RWPE1 (cell line): ENCODE results near the gene KLHL36.

ENCODE experiments used
- CTCF ChIA-PET: fragments of 350-600 bp; sonication (Branson Sonifier 250); formaldehyde crosslinking; extraction: SDS; loops from one replicate; lab custom pipeline; 2021; lab: Yijun Ruan, JAX
- POLR2A ChIA-PET: fragments of 400-600 bp; formaldehyde crosslinking; extraction: SDS; loops from one replicate; lab custom pipeline; 2020; ENCODE audit warnings: antibody characterized with exemption; ENCODE audit not compliant: low non-redundant PET; lab: Yijun Ruan, JAX
- DNase-seq: peaks from one replicate; pipeline ENCODE4 v3.0.0; 2012; ENCODE audit warnings: low spot score
- H3K27ac ChIP-seq: fragments of 450-650 bp; 2 replicates; pipeline ENCODE4 v1.5.1; 2017
- CTCF ChIP-seq: fragments of 450-650 bp; conservative IDR thresholded peaks from 2 replicates; pipeline ENCODE4 v1.5.1; 2017; ENCODE audit warnings: low read depth, mild to moderate bottlenecking

Gene KLHL36

GRCh38 chr16:84604477-84605013 is 43.8 kb upstream of the KLHL36 start:
- TF ChIP-seq CTCF, result no peak
- POLR2A ChIA-PET, result interaction anchor here (0.5 kb wide), 1 partner anchor 79 kb away, joined by 3 read pairs; no protein-coding TSS in a partner anchor
- H3K27ac ChIP-seq, result peak overlapping the region; percentile 58
- CTCF ChIA-PET, result no interaction called here
- DNase-seq, result no peak

- POLR2A ChIA-PET, result no interaction called here
Observed at GRCh38 chr16:84605339-84605848, 42.9 kb upstream of the KLHL36 start.

GRCh38 chr16:84606081-84606875 is 42.0 kb upstream of the KLHL36 start:
- DNase-seq, result no peak
- ChIA-PET POLR2A (no interaction called here), CTCF (interaction anchor here (0.7 kb wide), 1 partner anchor 233 kb away, joined by 3 read pairs; no protein-coding TSS in a partner anchor)
- peak overlapping the region; percentile 53 for H3K27ac ChIP-seq
- no peak for TF ChIP-seq CTCF

More at GRCh38 chr16:84605339-84605848, 42.9 kb upstream of the KLHL36 start:
- peak overlapping the region; percentile 58 for H3K27ac ChIP-seq
- CTCF ChIA-PET, result interaction anchor here (0.7 kb wide), 1 partner anchor 232 kb away, joined by 3 read pairs; no protein-coding TSS in a partner anchor
- no peak for TF ChIP-seq CTCF
- no peak for DNase-seq

- CTCF ChIA-PET, result no interaction called here
Observed at GRCh38 chr16:84607061-84607460, 41.2 kb upstream of the KLHL36 start.

GRCh38 chr16:84607694-84608093 is 40.6 kb upstream of the KLHL36 start:
- no peak for TF ChIP-seq CTCF
- ChIA-PET CTCF (no interaction called here), POLR2A (no interaction called here)
- DNase-seq, result no peak
- H3K27ac ChIP-seq, result peak overlapping the region; percentile 53

More at GRCh38 chr16:84607061-84607460, 41.2 kb upstream of the KLHL36 start:
- H3K27ac ChIP-seq, result peak overlapping the region; percentile 53
- no peak for DNase-seq
- POLR2A ChIA-PET, result no interaction called here
- no peak for TF ChIP-seq CTCF

- ChIA-PET CTCF (interaction anchor here (0.7 kb wide), 1 partner anchor 402 kb away, joined by 3 read pairs; no protein-coding TSS in a partner anchor), POLR2A (no interaction called here)
- TF ChIP-seq CTCF, result no peak
- no peak for DNase-seq
- H3K27ac ChIP-seq, result peak overlapping the region; percentile 43
Observed at GRCh38 chr16:84608282-84608681, 40.0 kb upstream of the KLHL36 start.
